ENCODE measurements around the gene ADORA2A.

GRCh38 chr22:24380905-24381230 lies 46.5 kb upstream of the ADORA2A start:
- TF ChIP-seq CTCF (IDR thresholded peaks at IDR 0.05; ENCODE audit: insufficient read depth, low read length, poor library complexity, severe bottlenecking) (no peak), EZH2phosphoT487 (conservative IDR thresholded peaks at IDR 0.05; ENCODE audit: low read length) (no peak)
